DND-41 (cell line): ENCODE data around the gene KLF3.

Experiments used
- EZH2 ChIP-seq: IDR thresholded peaks from 3 replicates; pipeline ENCODE4 v1.6.1; 2012; ENCODE audit warnings: borderline replicate concordance, low read depth, mild to moderate bottlenecking, moderate library complexity, low read length, inconsistent platforms; ENCODE audit not compliant: severe bottlenecking
- TF ChIP-seq, protein P1 (sequence below): IDR thresholded peaks from 2 replicates; pipeline ENCODE4 v1.5.1; 2012; ENCODE audit warnings: borderline replicate concordance, low read length, moderate library complexity, mild to moderate bottlenecking; ENCODE audit not compliant: poor library complexity, severe bottlenecking; ENCODE audit errors: extremely low read depth

DNA sequence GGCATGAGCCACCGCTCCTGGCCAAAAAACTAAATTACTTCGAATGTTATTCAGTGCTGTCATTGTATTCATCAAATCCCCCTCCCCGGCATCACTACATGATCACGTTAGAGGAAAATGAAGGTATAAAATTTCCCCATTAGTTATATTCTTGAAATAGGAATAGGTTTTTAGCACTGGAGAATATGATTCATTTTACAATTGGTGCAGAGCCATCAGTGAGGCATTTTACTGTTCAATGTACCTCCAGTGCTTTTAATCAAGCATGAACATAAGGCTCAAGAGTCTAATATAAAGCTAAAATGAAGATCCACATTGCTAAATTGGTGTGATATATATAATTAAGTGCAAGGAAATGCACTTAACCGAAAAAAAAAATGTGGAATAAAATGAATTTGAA is 18.3 kb downstream of the KLF3 start:
- TF ChIP-seq, protein P1, sequence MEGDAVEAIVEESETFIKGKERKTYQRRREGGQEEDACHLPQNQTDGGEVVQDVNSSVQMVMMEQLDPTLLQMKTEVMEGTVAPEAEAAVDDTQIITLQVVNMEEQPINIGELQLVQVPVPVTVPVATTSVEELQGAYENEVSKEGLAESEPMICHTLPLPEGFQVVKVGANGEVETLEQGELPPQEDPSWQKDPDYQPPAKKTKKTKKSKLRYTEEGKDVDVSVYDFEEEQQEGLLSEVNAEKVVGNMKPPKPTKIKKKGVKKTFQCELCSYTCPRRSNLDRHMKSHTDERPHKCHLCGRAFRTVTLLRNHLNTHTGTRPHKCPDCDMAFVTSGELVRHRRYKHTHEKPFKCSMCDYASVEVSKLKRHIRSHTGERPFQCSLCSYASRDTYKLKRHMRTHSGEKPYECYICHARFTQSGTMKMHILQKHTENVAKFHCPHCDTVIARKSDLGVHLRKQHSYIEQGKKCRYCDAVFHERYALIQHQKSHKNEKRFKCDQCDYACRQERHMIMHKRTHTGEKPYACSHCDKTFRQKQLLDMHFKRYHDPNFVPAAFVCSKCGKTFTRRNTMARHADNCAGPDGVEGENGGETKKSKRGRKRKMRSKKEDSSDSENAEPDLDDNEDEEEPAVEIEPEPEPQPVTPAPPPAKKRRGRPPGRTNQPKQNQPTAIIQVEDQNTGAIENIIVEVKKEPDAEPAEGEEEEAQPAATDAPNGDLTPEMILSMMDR = no peak
- no peak for TF ChIP-seq EZH2
